Effector memory CD4-positive, alpha-beta T cell (primary cell): ENCODE measurements around the gene PIEZO2.

Source experiments
- DNase-seq, 3 donors: peaks; one replicate each; pipeline ENCODE4 v3.0.0-alpha.2; 2020
- H3K27ac ChIP-seq: 2 replicates; pipeline ENCODE4 v1.7.0; 2013; ENCODE audit warnings: mild to moderate bottlenecking, low read length, moderate library complexity; ENCODE audit not compliant: insufficient read depth, poor library complexity, severe bottlenecking
- H3K27me3 ChIP-seq: replicated peaks from 2 replicates; pipeline ENCODE4 v1.7.0; 2013; ENCODE audit warnings: mild to moderate bottlenecking, low read length; ENCODE audit not compliant: insufficient read depth, control insufficient read depth, poor library complexity, severe bottlenecking
- H3K36me3 ChIP-seq: 2 replicates; pipeline ENCODE4 v1.7.0; 2013; ENCODE audit warnings: mild to moderate bottlenecking, low read length, moderate library complexity; ENCODE audit not compliant: control insufficient read depth, insufficient read depth
- H3K4me1 ChIP-seq: 2 replicates; pipeline ENCODE4 v1.7.0; 2013; ENCODE audit warnings: low read length, mild to moderate bottlenecking; ENCODE audit not compliant: control insufficient read depth, insufficient read depth, poor library complexity, severe bottlenecking
- H3K4me3 ChIP-seq: 2 replicates; pipeline ENCODE4 v1.7.0; 2013; ENCODE audit warnings: low read length, low read depth, mild to moderate bottlenecking; ENCODE audit not compliant: insufficient read depth, poor library complexity, severe bottlenecking
- H3K9me3 ChIP-seq: 2 replicates; pipeline ENCODE4 v1.7.0; 2013; ENCODE audit warnings: mild to moderate bottlenecking, low read length, moderate library complexity; ENCODE audit not compliant: control insufficient read depth

Gene PIEZO2

DNA sequence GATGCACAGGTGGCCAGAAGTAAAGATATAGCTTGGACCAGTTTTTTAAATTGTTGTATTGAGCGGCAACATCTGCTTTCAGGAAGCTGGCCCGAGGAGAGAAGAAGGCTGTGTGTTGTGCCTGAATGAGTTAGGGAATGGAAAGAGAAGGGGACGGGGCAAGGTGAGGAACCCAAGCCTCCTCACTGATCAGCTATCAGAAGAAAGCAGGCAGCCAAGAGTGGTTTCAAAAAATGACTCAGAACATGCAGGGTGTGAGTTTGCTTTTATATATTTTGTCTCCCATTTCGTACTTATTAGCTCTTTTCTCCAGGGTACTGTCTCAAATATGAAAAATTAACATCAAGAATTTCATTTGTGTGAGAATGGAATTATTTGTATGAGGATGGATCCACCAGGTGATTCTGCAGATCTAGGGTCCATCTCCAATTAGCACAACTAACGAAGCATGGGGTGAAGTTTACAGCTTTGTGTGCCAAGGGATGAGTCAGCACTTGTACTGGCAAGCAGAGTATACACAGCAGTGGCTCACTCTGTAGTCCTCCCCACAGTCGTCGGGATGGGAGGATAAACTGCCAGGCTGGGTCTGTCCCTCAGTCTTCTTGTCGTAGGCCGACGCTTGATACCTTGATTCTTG is 175.7 kb downstream of the PIEZO2 start:
- Histone ChIP-seq H3K36me3 (no peaks in the 10 kb centered on the region), H3K27ac (no peak overlapping the region), H3K27me3 (no peaks in the 10 kb centered on the region), H3K9me3 (no peaks in the 10 kb centered on the region), H3K4me1 (no peaks in the 10 kb centered on the region), H3K4me3 (no peak overlapping the region)
- DNase-seq, result no peak

DNA sequence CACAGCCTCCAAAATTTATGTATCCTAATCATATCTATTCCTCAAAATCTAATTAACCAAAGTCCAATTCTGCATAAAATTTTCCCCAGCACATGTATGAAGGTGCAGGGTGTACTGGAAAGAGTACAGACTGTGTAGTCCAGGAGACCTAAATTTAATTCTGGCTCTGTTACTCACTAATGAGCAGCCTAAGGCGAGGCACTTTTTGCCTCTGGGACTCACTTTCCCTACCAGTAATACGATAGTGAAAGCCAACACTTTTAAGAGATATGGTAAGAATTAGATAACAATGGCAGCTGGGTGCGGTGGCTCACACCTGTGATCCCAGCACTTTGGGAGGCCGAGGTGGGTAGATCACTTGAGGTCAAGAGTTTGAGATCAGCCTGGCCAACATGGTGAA is 177.7 kb downstream of the PIEZO2 start:
- Histone ChIP-seq H3K4me3 (no peak overlapping the region), H3K27me3 (no peaks in the 10 kb centered on the region), H3K36me3 (no peaks in the 10 kb centered on the region), H3K27ac (no peak overlapping the region), H3K9me3 (no peaks in the 10 kb centered on the region), H3K4me1 (no peaks in the 10 kb centered on the region)
- DNase-seq, result no peak

- no peak overlapping the region for H3K27ac ChIP-seq
- DNase-seq, result no peak
- H3K4me1 ChIP-seq, result no peaks in the 10 kb centered on the region
- no peaks in the 10 kb centered on the region for H3K9me3 ChIP-seq
- H3K4me3 ChIP-seq, result no peak overlapping the region
- no peaks in the 10 kb centered on the region for H3K27me3 ChIP-seq
- no peaks in the 10 kb centered on the region for H3K36me3 ChIP-seq
Observed at GRCh38 chr18:10965119-10965518, 184.2 kb downstream of the PIEZO2 start.

DNA sequence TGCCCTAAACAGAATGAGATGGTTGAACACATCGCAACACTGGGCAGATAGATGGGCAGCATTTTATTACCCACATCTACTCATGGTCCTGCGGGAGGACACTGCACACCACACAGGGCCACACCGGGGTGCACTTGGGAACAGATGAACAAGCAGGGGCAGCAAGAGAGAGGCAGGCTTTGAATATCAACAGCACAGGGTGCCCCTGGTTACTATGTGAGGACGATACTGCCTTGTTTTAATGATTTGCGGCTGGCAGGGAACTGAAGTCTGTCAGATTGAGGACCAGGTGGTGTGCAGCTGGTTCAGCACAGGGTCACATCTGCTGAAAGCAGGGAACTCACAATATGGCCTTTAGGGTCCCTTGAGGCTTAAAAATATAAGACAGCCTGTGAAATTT is 195.7 kb downstream of the PIEZO2 start:
- Histone ChIP-seq H3K27ac (no peak overlapping the region), H3K4me3 (no peak overlapping the region), H3K36me3 (no peaks in the 10 kb centered on the region), H3K9me3 (no peaks in the 10 kb centered on the region), H3K4me1 (no peaks in the 10 kb centered on the region), H3K27me3 (no peaks in the 10 kb centered on the region)
- DNase-seq, result no peak

- H3K27ac ChIP-seq, result no peak overlapping the region
- H3K4me1 ChIP-seq, result no peaks in the 10 kb centered on the region
- H3K27me3 ChIP-seq, result no peaks in the 10 kb centered on the region
- DNase-seq, result no peak
- H3K36me3 ChIP-seq, result no peaks in the 10 kb centered on the region
- H3K9me3 ChIP-seq, result no peaks in the 10 kb centered on the region
- no peak overlapping the region for H3K4me3 ChIP-seq
Observed at GRCh38 chr18:10951631-10952544, 197.5 kb downstream of the PIEZO2 start.

GRCh38 chr18:10950876-10951630 is 198.3 kb downstream of the PIEZO2 start:
- no peak for DNase-seq
- no peaks in the 10 kb centered on the region for H3K9me3 ChIP-seq
- no peak overlapping the region for H3K27ac ChIP-seq
- H3K36me3 ChIP-seq, result no peaks in the 10 kb centered on the region
- H3K4me3 ChIP-seq, result no peak overlapping the region
- H3K27me3 ChIP-seq, result no peaks in the 10 kb centered on the region
- H3K4me1 ChIP-seq, result no peaks in the 10 kb centered on the region

DNA sequence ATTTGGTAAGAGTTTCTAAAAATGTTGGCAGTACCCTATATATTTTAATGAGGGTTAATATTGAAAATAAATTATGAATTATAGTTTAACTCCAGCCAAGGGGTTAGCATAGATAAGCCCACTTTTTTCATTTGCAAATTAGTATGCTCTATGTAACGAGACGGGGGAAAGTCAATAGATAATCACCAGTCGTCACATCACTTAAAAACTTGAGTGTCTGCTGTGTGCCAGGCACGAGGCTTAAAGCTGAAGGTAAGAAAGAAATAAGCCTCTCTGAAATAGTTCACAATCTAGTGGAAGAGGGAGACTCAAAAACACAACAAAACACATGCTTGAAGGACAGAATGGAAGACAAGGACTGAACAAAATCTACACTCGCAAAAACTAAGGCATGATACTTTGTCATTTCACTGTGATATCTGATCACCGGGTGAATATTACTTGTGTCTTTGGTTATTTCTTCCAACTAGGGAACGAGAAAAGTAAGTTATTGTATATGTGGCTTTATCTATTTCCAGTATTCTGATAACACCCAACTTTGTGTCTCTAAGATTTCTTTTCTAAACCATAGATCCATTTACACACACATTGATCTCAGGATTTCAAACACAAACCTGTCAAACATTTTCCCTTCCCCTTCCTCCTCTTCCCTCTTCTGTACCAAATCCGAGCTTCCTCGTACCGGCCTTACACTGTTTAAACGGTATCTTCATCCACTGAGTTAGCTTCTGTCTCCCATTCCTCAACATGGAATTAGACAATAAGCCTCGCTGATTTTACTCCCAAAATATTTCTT is 199.1 kb downstream of the PIEZO2 start:
- no peak for DNase-seq
- H3K4me3 ChIP-seq, result no peak overlapping the region
- H3K9me3 ChIP-seq, result no peaks in the 10 kb centered on the region
- H3K27me3 ChIP-seq, result no peaks in the 10 kb centered on the region
- H3K4me1 ChIP-seq, result no peaks in the 10 kb centered on the region
- H3K36me3 ChIP-seq, result no peaks in the 10 kb centered on the region
- no peak overlapping the region for H3K27ac ChIP-seq

DNA sequence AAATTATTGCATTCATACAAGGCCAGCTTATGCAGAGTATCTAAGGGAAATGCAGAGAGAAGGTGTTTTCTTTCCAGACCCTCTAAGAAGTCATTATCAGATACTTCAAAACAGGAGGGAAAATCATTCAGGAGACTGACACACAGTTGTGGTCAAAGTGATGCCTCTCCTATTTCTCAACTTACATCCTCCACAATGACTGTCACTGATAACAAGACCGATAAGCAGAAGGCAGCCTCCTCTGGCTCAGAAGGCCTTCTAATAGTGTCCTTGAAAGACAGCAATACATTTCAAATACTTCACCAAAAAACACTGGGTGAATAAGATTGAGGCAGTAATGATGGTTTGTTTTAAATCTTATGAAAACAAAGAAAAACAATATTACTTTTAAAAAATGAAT is 199.7 kb downstream of the PIEZO2 start:
- H3K27ac ChIP-seq, result no peak overlapping the region
- H3K27me3 ChIP-seq, result no peaks in the 10 kb centered on the region
- DNase-seq, result no peak
- H3K4me3 ChIP-seq, result no peak overlapping the region
- no peaks in the 10 kb centered on the region for H3K9me3 ChIP-seq
- H3K4me1 ChIP-seq, result no peaks in the 10 kb centered on the region
- H3K36me3 ChIP-seq, result no peaks in the 10 kb centered on the region

GRCh38 chr18:10948421-10948820 is 200.9 kb downstream of the PIEZO2 start:
- no peaks in the 10 kb centered on the region for H3K9me3 ChIP-seq
- H3K27ac ChIP-seq, result no peak overlapping the region
- no peaks in the 10 kb centered on the region for H3K36me3 ChIP-seq
- DNase-seq, result no peak
- no peaks in the 10 kb centered on the region for H3K4me1 ChIP-seq
- H3K27me3 ChIP-seq, result no peaks in the 10 kb centered on the region
- H3K4me3 ChIP-seq, result no peak overlapping the region
